NB4 (cell line): ENCODE results near the gene KDM5B.
"Not testable (repeated sequence)": the region's sequence is repeated elsewhere in the genome, so short reads cannot be mapped to it uniquely, and the experiment has no call there.

ENCODE experiments used
- DNase-seq: peaks from one replicate; pipeline ENCODE4 v3.0.0; 2010; ENCODE audit warnings: low read depth
- H3K4me3 ChIP-seq: one replicate; pipeline ENCODE4 v1.5.1; 2011; ENCODE audit warnings: mild to moderate bottlenecking, low read depth, low read length, moderate library complexity
- CTCF ChIP-seq: IDR thresholded peaks from one replicate; pipeline ENCODE4 v1.5.1; 2012; ENCODE audit warnings: low read depth, low read length
- MYC ChIP-seq: IDR thresholded peaks from 2 replicates; pipeline ENCODE4 v1.6.1; 2011; ENCODE audit warnings: low read depth, low read length
- POLR2A ChIP-seq: IDR thresholded peaks from 2 replicates; pipeline ENCODE4 v1.6.1; 2011; ENCODE audit warnings: mild to moderate bottlenecking; ENCODE audit not compliant: insufficient read length; ENCODE audit errors: extremely low read depth
- TF ChIP-seq, protein P1 (sequence below): IDR thresholded peaks from 2 replicates; pipeline ENCODE4 v1.6.1; 2011; ENCODE audit warnings: low read depth, low read length

Gene KDM5B

GRCh38 chr1:202801175-202801574 lies 7.0 kb downstream of the KDM5B start:
- H3K4me3 ChIP-seq = no peak overlapping the region
- DNase-seq = no peak
- TF ChIP-seq POLR2A (no peak), CTCF (no peak), MYC (no peak)
- TF ChIP-seq, protein P1, sequence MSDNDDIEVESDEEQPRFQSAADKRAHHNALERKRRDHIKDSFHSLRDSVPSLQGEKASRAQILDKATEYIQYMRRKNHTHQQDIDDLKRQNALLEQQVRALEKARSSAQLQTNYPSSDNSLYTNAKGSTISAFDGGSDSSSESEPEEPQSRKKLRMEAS = no peak

GRCh38 chr1:202800742-202801141 lies 7.5 kb downstream of the KDM5B start:
- DNase-seq = no peak
- TF ChIP-seq, protein P1 = no peak
- TF ChIP-seq MYC (no peak), CTCF (no peak), POLR2A (no peak)
- no peak overlapping the region for H3K4me3 ChIP-seq

DNA sequence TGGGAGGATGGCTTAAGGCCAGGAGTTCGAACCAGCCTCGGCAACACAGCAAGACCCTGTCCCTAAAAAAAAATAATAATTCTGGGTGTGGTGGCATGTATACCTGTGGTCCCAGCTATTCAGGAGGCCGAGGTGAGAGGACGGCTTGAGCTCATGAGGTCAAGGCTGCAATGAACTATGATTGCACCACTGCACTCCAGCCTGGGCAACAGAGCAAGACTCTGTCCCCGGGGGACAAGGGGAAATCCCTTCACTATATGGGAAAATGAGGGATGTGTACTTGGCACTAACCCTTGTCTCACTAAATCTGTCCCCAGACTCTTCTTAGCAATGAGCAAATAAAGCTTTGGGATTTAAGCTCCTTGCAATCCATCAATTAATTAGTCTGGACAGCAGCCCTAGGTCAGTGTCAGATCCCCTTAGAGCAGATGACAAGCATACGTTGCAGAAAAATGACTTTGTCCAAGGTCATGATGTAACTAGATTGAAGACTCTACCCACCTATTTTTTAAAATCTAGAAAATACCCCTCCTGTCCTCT lies 9.4 kb downstream of the KDM5B start:
- H3K4me3 ChIP-seq = no peak overlapping the region
- no peak for DNase-seq
- TF ChIP-seq POLR2A = no peak
- no peak for TF ChIP-seq MYC
- TF ChIP-seq CTCF = no peak
- TF ChIP-seq, protein P1 = no peak

DNA sequence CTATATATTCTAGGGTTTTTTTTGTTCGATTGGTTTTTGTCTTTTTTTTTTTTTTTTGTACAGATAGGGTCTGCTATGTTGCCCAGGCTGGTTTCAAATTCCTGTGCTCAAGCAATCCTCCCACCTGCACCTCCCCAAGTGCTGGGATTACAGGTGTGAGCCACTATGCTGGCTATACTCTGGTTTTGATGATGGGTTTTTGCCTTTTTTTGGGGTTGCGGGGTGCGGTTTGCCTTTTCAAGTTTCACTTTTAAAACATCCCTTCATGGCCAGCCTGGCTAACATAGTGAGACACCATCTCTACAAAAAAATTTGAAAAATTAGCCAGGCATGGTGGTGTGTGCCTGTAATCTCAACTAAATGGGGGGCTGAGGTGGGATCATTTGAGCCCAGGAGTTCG lies 10.0 kb downstream of the KDM5B start:
- TF ChIP-seq, protein P1 = no peak
- TF ChIP-seq MYC (no peak), CTCF (no peak), POLR2A (no peak)
- no peak overlapping the region for H3K4me3 ChIP-seq
- DNase-seq = no peak

DNA sequence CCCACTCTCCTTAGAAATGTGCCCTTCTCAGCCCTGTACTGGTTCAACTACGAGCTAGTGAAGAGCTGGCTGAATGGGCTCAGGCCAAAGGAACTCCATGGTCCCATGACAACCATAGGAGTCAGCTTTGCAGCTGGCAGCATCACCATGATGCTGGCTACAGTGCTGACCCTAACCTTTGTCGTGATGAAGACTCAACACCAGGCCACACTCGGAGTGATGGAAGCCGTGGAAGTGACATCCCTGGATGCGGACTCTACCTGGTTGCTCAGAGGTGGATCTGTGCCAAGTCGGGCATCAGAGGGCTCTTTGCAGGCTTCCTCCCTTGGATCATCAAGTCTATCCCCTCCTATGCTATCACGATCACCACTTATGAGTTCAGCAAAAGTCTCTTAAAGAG lies 11.6 kb downstream of the KDM5B start:
- DNase-seq = no peak
- no peak overlapping the region for H3K4me3 ChIP-seq
- no peak for TF ChIP-seq POLR2A
- no peak for TF ChIP-seq MYC
- TF ChIP-seq, protein P1 = no peak
- TF ChIP-seq CTCF = no peak

DNA sequence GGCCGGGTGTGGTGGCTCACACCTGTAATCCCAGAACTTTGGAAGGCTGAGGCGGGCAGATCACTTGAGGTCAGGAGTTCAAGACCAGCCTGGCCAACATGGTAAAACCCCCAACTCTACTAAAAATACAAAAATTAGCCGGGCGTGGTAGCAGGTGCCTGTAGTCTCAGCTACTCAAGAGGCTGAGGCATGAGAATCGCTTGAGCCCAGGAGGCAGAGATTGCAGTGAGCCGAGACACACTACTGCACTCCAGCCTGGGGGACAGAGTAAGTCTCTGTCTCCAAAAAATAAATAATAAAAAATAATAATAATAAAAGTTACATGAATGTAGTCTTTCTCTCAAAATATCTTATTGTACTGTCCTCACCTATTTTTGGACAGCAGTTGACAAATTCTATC lies 13.3 kb downstream of the KDM5B start:
- not testable (repeated sequence) for H3K4me3 ChIP-seq, DNase-seq
